Measurements from ENCODE around the gene TAF1B. TPM values are rescaled to one million over a fixed set of nuclear protein-coding genes. Genes with fewer than 3 reads are reported as not detected.

The TAF1B gene
- total RNA-seq, 1 donor from 2014 or later, result 36.5 TPM

DNA sequence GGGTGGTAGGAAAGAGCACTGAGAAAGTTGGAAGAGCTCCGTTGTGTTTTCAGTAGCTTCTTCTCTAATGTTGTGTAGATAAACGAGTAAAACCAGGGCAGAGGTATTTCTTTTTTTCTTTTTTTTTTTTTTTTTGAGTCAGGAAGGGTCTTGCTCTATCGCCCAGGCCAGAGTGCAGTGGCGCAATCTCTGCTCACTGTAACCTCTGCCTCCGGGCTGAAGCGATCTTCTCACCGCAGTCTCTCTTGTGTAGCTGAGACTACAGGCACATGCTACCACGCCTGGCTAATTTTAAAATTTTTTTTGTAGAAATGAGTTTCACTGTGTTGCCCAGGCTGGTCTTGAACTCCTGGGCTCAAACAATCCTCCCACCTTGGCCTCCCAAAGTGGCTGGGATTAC lies 114.8 kb downstream of the TAF1B start:
- Histone ChIP-seq H3K4me3 (ENCODE audit: low read length in 3 of 3) (no peak overlapping the region), H3K9me3 (ENCODE audit: control insufficient read depth in 3 of 3, low read length in 3 of 3) (no peaks in the 10 kb centered on the region)

DNA sequence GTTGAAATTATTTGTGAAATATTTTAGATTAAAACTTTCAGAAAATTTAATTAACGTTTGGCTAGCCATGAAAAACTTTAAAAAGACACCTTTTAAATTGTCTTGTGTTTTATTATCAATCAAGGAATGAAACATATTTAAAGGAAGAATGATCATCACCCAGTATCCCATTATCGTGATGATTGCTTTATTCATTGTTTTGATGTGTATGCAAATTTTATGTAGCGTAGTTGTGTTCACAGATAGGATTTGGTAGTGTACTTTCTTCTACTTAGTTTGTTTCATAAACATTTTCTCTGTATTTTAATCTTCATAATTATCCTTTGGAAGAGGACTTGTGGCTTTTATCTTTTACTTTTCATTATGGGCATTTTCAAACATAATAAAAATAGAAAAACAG lies 116.0 kb downstream of the TAF1B start:
- Histone ChIP-seq H3K4me3 (ENCODE audit: low read length in 3 of 3) (no peak overlapping the region), H3K27ac (ENCODE audit: low read depth, low read length) (no peak overlapping the region), H3K27me3 (ENCODE audit: control insufficient read depth in 3 of 3, insufficient read depth in 3 of 3, low read length in 3 of 3) (no peaks in the 10 kb centered on the region), H3K4me1 (ENCODE audit: control insufficient read depth in 3 of 3, insufficient read depth in 3 of 3, low read length in 3 of 3) (peaks cover 0 to 2% (median 0%) of the 10 kb centered on the region in 3 donors), H3K9me3 (ENCODE audit: control insufficient read depth in 3 of 3, low read length in 3 of 3) (no peaks in the 10 kb centered on the region), H3K9ac (ENCODE audit: low read depth in 1 of 3, low read length in 3 of 3) (no peak overlapping the region), H3K36me3 (ENCODE audit: control insufficient read depth in 3 of 3, insufficient read depth in 3 of 3, low read length in 3 of 3) (peaks cover 0 to 9% (median 0%) of the 10 kb centered on the region in 3 donors)

More for the DNA sequence above, 114.8 kb downstream of the TAF1B start:
- H3K36me3 ChIP-seq (ENCODE audit: control insufficient read depth in 3 of 3, insufficient read depth in 3 of 3, low read length in 3 of 3), result peaks cover 0 to 5% (median 0%) of the 10 kb centered on the region in 3 donors
- no peak overlapping the region for H3K9ac ChIP-seq (ENCODE audit: low read depth in 1 of 3, low read length in 3 of 3)
- no peaks in the 10 kb centered on the region for H3K27me3 ChIP-seq (ENCODE audit: control insufficient read depth in 3 of 3, insufficient read depth in 3 of 3, low read length in 3 of 3)
- H3K27ac ChIP-seq (ENCODE audit: low read depth, low read length), result no peak overlapping the region
- peaks cover 0 to 2% (median 0%) of the 10 kb centered on the region in 3 donors for H3K4me1 ChIP-seq (ENCODE audit: control insufficient read depth in 3 of 3, insufficient read depth in 3 of 3, low read length in 3 of 3)

DNA sequence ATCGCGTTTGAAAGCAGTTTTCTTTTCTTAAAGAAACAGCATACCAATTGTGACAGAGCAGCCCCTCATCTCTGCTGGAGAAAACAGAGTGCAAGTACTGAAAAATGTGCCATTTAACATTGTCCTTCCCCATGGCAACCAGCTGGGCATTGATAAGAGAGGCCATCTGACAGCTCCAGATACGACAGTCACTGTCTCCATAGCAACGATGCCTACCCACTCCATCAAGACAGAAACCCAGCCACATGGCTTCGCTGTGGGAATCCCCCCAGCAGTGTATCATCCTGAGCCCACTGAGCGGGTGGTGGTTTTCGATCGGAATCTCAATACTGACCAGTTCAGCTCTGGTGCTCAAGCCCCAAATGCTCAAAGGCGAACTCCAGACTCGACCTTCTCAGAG lies 117.7 kb downstream of the TAF1B start:
- Histone ChIP-seq H3K27ac (ENCODE audit: low read depth, low read length) (no peak overlapping the region), H3K4me3 (ENCODE audit: low read length in 3 of 3) (no peak overlapping the region), H3K9me3 (ENCODE audit: control insufficient read depth in 3 of 3, low read length in 3 of 3) (no peaks in the 10 kb centered on the region), H3K9ac (ENCODE audit: low read depth in 1 of 3, low read length in 3 of 3) (no peak overlapping the region), H3K36me3 (ENCODE audit: control insufficient read depth in 3 of 3, insufficient read depth in 3 of 3, low read length in 3 of 3) (peaks cover 0 to 14% (median 2%) of the 10 kb centered on the region in 3 donors), H3K4me1 (ENCODE audit: control insufficient read depth in 3 of 3, insufficient read depth in 3 of 3, low read length in 3 of 3) (no peaks in the 10 kb centered on the region), H3K27me3 (ENCODE audit: control insufficient read depth in 3 of 3, insufficient read depth in 3 of 3, low read length in 3 of 3) (no peaks in the 10 kb centered on the region)

DNA sequence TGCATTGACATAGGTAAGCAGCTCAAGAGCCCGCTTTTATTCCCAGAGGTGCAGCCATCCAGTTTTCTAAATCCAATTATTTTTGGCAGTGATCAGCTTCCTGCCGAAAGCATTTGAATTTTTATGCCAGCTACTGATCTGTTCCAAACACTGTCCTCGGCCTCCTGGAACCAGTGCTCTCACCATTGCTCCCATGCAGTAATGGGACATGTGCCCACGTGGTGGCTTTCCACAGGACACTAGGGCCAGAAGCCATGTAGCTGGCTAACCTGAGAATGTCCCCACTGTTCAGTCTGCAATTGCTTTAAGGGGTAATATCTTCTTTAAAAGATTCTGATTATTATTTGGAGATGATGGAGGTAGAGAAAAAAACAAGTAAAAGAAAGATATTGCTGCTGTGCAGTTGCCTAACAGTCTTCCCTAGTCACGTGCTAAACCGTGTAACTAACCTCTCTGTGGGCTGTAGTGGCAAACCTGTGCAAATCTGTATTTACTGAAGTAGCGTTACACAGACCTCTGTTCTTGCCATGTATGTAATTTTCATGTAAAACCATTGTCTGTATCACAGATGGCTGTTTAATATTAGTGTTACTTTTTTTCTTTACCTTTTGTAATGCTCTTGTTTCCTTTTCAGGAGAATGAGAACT lies 121.2 kb downstream of the TAF1B start:
- Histone ChIP-seq H3K36me3 (ENCODE audit: control insufficient read depth in 3 of 3, insufficient read depth in 3 of 3, low read length in 3 of 3) (peaks cover 0 to 14% (median 2%) of the 10 kb centered on the region in 3 donors), H3K4me1 (ENCODE audit: control insufficient read depth in 3 of 3, insufficient read depth in 3 of 3, low read length in 3 of 3) (no peaks in the 10 kb centered on the region), H3K9ac (ENCODE audit: low read depth in 1 of 3, low read length in 3 of 3) (no peak overlapping the region), H3K27ac (ENCODE audit: low read depth, low read length) (no peak overlapping the region), H3K9me3 (ENCODE audit: control insufficient read depth in 3 of 3, low read length in 3 of 3) (no peaks in the 10 kb centered on the region), H3K27me3 (ENCODE audit: control insufficient read depth in 3 of 3, insufficient read depth in 3 of 3, low read length in 3 of 3) (no peaks in the 10 kb centered on the region), H3K4me3 (ENCODE audit: low read length in 3 of 3) (no peak overlapping the region)

DNA sequence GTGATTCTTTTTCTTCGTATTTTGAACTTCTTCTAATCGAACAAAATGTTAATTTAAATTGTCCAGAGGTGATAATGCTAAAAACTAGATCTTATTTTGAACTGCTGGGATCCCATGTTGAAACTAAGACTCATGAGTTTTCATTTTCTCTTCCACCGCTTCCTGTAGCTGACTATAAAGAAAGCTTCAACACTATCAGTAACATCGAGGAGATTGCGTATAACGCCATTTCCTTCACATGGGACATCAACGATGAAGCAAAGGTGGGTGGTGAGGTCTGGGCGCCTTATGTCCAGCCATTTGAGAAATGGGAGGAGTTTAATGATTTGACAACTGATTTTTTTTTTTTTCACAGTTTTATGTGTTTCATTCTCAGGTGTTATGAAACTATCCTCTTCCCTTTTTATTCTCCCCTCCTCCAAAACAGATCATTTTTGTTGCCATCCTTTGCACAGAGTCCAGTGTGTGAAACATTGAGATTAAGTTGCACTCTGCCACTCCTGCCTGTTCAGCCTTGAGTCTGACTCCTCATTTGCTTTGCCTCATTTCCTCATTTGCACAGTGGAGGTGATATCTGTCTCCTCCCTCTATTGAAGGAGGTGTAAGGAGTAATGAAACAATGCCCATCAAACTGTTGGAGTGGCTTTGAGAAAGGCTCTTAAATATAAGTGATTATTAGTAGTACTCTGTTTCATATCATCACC lies 122.0 kb downstream of the TAF1B start:
- H3K4me1 ChIP-seq (ENCODE audit: control insufficient read depth in 3 of 3, insufficient read depth in 3 of 3, low read length in 3 of 3), result peaks cover 0 to 2% (median 0%) of the 10 kb centered on the region in 3 donors
- no peak overlapping the region for H3K9ac ChIP-seq (ENCODE audit: low read depth in 1 of 3, low read length in 3 of 3)
- H3K36me3 ChIP-seq (ENCODE audit: control insufficient read depth in 3 of 3, insufficient read depth in 3 of 3, low read length in 3 of 3), result peaks cover 0 to 14% (median 2%) of the 10 kb centered on the region in 3 donors
- no peak overlapping the region for H3K4me3 ChIP-seq (ENCODE audit: low read length in 3 of 3)
- H3K9me3 ChIP-seq (ENCODE audit: control insufficient read depth in 3 of 3, low read length in 3 of 3), result no peaks in the 10 kb centered on the region
- H3K27ac ChIP-seq (ENCODE audit: low read depth, low read length), result no peak overlapping the region
- no peaks in the 10 kb centered on the region for H3K27me3 ChIP-seq (ENCODE audit: control insufficient read depth in 3 of 3, insufficient read depth in 3 of 3, low read length in 3 of 3)

DNA sequence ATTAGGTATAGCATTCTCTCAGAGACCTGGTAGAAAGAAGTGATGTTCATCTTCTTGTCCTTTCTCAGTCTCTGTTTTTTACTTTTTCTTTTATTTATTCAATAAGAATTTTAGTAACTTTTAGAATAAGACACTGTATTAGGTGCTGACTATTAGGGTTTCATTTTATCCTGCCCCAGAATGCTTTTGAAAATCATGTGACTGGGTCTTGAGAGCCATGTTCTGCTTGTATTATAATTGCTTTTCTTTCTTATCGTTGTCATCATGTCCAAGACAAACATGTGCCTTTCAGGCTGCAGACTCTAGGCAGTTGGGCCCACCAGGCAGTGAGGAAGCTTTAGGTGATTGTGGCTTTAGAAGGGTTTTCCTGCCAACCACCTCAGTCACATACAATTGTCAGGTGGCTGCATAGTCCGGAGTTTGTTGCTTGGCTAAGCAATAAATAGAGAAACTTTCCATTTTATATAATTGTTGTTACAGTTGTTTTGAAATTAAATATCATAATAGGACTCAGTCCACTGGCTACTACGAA lies 123.3 kb downstream of the TAF1B start:
- H3K36me3 ChIP-seq (ENCODE audit: control insufficient read depth in 3 of 3, insufficient read depth in 3 of 3, low read length in 3 of 3), result peaks cover 0 to 9% (median 2%) of the 10 kb centered on the region in 3 donors
- peaks cover 0 to 5% (median 3%) of the 10 kb centered on the region in 3 donors for H3K4me1 ChIP-seq (ENCODE audit: control insufficient read depth in 3 of 3, insufficient read depth in 3 of 3, low read length in 3 of 3)
- H3K9ac ChIP-seq (ENCODE audit: low read depth in 1 of 3, low read length in 3 of 3), result no peak overlapping the region
- no peak overlapping the region for H3K4me3 ChIP-seq (ENCODE audit: low read length in 3 of 3)
- no peaks in the 10 kb centered on the region for H3K27me3 ChIP-seq (ENCODE audit: control insufficient read depth in 3 of 3, insufficient read depth in 3 of 3, low read length in 3 of 3)
- no peak overlapping the region for H3K27ac ChIP-seq (ENCODE audit: low read depth, low read length)
- H3K9me3 ChIP-seq (ENCODE audit: control insufficient read depth in 3 of 3, low read length in 3 of 3), result no peaks in the 10 kb centered on the region

DNA sequence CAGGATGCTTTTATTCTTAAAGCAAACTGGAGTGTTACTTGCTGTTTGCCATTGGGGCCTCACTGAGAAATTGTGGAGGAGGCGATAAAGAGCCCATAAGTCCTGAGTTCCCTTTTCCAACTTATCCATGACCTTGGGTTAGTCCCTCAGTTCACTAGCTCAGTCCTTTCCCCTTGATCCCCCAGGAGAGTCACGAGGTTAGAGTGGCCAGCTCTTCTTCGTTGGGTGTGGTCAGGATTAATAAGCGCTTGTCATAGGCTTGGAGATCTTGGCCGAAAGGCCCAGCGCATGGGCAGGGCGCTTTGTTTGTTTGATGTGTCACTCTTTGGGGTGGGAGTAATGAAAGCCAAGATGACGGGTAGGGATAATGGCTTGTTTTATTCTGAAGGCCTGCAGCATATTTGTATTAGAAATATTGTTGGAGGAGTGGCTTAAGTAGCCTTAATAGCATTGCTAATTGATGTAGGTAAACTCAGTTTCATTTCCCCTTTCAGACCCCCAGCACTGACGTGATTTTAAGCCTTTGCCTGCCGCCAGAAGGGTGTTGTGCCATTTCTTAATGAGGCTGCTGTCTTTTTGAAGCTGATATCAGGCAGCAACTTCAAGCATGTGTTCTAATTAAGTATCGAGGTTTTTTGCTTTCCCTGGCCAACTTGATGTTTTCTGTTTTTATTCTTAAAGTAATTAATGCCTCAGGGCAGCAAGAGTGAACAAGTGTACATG lies 123.9 kb downstream of the TAF1B start:
- H3K27ac ChIP-seq (ENCODE audit: low read depth, low read length), result no peak overlapping the region
- H3K4me1 ChIP-seq (ENCODE audit: control insufficient read depth in 3 of 3, insufficient read depth in 3 of 3, low read length in 3 of 3), result peaks cover 0 to 5% (median 3%) of the 10 kb centered on the region in 3 donors
- no peaks in the 10 kb centered on the region for H3K27me3 ChIP-seq (ENCODE audit: control insufficient read depth in 3 of 3, insufficient read depth in 3 of 3, low read length in 3 of 3)
- H3K36me3 ChIP-seq (ENCODE audit: control insufficient read depth in 3 of 3, insufficient read depth in 3 of 3, low read length in 3 of 3), result peaks cover 0 to 9% (median 2%) of the 10 kb centered on the region in 3 donors
- no peaks in the 10 kb centered on the region for H3K9me3 ChIP-seq (ENCODE audit: control insufficient read depth in 3 of 3, low read length in 3 of 3)
- H3K4me3 ChIP-seq (ENCODE audit: low read length in 3 of 3), result no peak overlapping the region
- no peak overlapping the region for H3K9ac ChIP-seq (ENCODE audit: low read depth in 1 of 3, low read length in 3 of 3)

DNA sequence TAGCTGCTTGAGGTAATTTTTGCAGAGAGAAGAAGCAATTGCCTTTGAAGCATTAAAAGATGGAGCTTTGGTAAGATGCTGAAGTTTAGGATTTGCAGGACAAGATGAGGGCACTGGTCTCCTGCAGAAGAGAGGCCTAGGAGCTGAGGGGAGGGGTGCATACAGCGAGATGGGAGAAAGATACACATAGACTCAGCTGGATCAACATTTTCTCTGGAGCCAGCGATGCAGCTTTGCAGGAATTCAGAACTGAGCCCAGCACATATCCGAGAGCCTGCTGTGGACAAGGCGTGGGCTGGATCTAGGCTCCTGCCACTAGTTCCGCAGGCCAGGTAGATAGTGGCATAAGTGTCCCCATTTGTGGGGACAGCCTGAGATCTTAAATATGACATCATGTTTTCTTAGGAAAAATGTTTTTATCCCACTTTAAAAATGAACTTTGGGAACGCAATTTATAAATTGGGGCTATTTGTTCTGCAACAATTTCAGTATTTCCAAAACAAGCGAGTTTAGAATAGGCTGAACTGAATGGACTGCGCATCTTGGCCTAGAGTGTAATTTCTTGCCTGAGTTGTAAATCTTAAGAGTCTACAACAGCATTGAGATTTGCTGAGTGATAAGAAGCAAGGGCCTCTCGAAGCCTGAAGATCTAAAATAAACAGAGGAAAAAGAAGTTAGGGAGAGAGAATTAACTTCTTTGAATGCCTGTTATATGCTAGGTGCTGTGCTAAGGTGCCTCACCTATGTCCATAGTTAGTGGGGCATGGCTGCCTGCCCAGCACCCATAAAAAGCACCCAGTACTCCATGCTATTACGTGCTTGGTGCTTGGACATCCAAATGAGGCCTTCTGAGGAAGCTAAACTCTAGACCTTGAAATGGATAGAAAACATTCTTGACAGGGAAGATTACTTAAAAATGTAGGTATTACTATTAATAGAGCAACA lies 125.6 kb downstream of the TAF1B start:
- Histone ChIP-seq H3K9me3 (ENCODE audit: control insufficient read depth in 3 of 3, low read length in 3 of 3) (no peaks in the 10 kb centered on the region), H3K9ac (ENCODE audit: low read depth in 1 of 3, low read length in 3 of 3) (no peak overlapping the region), H3K27ac (ENCODE audit: low read depth, low read length) (no peak overlapping the region), H3K27me3 (ENCODE audit: control insufficient read depth in 3 of 3, insufficient read depth in 3 of 3, low read length in 3 of 3) (no peaks in the 10 kb centered on the region), H3K4me1 (ENCODE audit: control insufficient read depth in 3 of 3, insufficient read depth in 3 of 3, low read length in 3 of 3) (peaks cover 0 to 5% (median 3%) of the 10 kb centered on the region in 3 donors), H3K4me3 (ENCODE audit: low read length in 3 of 3) (no peak overlapping the region), H3K36me3 (ENCODE audit: control insufficient read depth in 3 of 3, insufficient read depth in 3 of 3, low read length in 3 of 3) (peaks cover 0 to 7% (median 2%) of the 10 kb centered on the region in 3 donors)
